Spleen (tissue), 7 donors: Measurements from ENCODE around the gene ZC3H12D.
A peak's percentile ranks its signal among the peaks of the same experiment; 100 is the strongest.

Experiments
- POLR2A ChIP-seq, 3 donors: fragments of 450-650 bp; IDR thresholded peaks; one replicate each; pipeline ENCODE4 v1.5.1; 2017; ENCODE audit warnings: antibody characterized with exemption in 3 of 3, mild to moderate bottlenecking in 1 of 3
- POLR2AphosphoS5 ChIP-seq, 3 donors: sonication (generic); formaldehyde crosslinking; IDR thresholded peaks; one replicate each; pipeline ENCODE4 v1.5.1; 2017; ENCODE audit warnings: antibody characterized with exemption in 3 of 3
- TF ChIP-seq, protein P1 (sequence below), 11 experiments: fragments of 200-600 bp in 7 of 11; fragments of 450-650 bp in 4 of 11; sonication (generic) in 4 of 11; IDR thresholded peaks in 8 of 11; conservative IDR thresholded peaks in 3 of 11; 1 replicate in 7 of 11; 2 replicates in 4 of 11; pipeline versions ENCODE4 v1.4.0 to v1.8.0; 2016 to 2021; ENCODE audit warnings: antibody characterized with exemption in 11 of 11, inconsistent platforms in 4 of 11, mild to moderate bottlenecking in 1 of 11
- donor health status: DM: no; HTN: no; CAD: no; lungs with moderate emphysema.
- donor health status: DM: no; HTN: no; CAD: no.
- donor health status: DM: no; HTN: no; CAD: no.

DNA sequence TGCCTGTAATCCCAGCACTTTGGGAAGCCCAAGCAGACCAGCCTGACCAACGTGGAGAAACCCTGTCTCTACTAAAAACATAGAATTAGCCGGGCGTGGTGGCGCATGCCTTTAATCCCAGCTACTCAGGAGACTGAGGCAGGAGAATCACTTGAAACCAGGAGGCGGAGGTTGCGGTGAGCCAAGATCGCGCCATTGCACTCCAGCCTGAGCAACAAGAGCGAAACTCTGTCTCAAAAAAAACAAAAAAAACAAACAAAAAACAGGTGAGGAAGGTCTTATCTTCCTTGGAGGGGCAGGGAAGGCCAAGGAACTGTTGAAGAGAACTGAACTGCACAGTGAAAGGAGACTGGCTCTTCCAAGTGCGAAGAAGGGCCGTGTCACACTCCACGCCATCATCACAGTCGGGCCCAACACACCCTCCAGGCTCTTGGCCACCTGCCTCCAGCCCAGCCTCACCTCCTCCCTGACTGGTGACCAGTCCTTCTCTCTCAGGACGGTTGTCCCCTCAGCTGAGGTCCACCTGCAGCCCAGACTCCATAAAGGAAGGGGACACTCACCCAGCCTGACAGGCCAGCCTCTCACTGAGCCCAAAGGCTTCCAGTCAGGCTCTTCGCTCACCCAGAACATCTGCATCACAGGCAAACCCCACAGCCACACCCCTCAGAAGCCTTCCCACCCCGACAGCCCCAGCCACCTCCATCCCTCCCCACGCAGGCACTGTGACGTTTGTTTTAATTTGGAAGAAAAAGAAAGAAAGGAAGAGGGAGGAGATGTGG lies 4.1 kb downstream of the ZC3H12D start:
- TF ChIP-seq, protein P1, sequence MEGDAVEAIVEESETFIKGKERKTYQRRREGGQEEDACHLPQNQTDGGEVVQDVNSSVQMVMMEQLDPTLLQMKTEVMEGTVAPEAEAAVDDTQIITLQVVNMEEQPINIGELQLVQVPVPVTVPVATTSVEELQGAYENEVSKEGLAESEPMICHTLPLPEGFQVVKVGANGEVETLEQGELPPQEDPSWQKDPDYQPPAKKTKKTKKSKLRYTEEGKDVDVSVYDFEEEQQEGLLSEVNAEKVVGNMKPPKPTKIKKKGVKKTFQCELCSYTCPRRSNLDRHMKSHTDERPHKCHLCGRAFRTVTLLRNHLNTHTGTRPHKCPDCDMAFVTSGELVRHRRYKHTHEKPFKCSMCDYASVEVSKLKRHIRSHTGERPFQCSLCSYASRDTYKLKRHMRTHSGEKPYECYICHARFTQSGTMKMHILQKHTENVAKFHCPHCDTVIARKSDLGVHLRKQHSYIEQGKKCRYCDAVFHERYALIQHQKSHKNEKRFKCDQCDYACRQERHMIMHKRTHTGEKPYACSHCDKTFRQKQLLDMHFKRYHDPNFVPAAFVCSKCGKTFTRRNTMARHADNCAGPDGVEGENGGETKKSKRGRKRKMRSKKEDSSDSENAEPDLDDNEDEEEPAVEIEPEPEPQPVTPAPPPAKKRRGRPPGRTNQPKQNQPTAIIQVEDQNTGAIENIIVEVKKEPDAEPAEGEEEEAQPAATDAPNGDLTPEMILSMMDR (IDR thresholded peaks at IDR 0.05 in 8 of 11, conservative IDR thresholded peaks at IDR 0.05 in 3 of 11): no peak
- TF ChIP-seq POLR2A (IDR thresholded peaks at IDR 0.05) (no peak), POLR2AphosphoS5 (IDR thresholded peaks at IDR 0.05) (peak in 2 of 3 donors; percentile 33 to 60)
